ENCODE results near the gene MYH14.

The MYH14 gene

DNA sequence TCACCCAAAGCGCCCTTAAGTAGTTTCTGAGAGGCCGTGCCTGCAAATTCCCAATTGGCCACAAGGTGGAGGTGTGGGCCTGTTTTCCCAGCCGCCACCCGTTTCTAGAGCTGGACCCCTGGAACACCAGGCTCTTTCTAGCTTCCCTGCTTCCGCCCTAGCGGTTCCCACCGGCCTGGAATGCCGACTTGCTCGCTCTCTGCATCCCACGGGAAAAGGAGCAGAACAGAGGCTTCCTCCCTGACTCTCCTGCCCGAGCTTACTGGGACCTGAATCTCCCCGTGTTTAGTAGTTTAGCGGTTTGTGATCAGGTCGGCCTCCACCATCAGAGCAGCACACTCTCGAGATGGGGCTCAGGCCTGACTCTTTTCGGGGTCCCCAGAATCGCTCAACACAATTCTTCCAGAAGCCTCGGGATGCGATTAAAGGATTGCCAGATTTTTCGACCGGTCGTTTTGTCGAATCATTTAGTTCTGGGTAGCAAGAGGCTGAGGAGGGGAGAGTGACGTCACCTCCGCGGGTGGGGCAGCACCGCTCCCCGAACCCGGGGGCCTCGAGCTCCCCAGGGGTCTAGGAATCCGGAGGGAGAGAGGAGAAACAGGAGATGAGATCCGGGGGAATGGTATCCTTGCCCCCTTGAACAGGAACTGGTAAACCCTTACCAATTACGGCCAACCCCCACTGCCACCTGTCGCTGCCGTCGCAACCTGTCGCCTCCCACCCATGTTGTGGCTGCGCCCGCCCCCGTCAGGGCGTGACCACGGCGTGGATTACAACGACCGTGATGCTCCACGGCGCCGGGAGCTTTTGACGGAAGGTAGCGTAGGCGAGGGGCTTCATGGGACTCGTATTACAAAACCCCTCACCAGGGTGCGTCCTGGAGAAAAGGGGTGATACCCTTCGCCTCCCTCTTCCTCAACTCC, 154.0 kb downstream of the MYH14 start:
- peak; percentile 74 for DNase-seq (ENCODE audit: low spot score)
- TF ChIP-seq, protein P1, sequence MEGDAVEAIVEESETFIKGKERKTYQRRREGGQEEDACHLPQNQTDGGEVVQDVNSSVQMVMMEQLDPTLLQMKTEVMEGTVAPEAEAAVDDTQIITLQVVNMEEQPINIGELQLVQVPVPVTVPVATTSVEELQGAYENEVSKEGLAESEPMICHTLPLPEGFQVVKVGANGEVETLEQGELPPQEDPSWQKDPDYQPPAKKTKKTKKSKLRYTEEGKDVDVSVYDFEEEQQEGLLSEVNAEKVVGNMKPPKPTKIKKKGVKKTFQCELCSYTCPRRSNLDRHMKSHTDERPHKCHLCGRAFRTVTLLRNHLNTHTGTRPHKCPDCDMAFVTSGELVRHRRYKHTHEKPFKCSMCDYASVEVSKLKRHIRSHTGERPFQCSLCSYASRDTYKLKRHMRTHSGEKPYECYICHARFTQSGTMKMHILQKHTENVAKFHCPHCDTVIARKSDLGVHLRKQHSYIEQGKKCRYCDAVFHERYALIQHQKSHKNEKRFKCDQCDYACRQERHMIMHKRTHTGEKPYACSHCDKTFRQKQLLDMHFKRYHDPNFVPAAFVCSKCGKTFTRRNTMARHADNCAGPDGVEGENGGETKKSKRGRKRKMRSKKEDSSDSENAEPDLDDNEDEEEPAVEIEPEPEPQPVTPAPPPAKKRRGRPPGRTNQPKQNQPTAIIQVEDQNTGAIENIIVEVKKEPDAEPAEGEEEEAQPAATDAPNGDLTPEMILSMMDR (IDR thresholded peaks at IDR 0.05; ENCODE audit: borderline replicate concordance, control extremely low read depth, extremely low read depth, insufficient read depth, missing control alignments): peak; percentile 78
- in situ Hi-C loops (cut with MboI; ENCODE audit: low sequenced_read_pairs, unreplicated experiment): loop anchor here (25.0 kb wide), 1 partner anchor 430 kb away; the partner anchor contains the start of gene ACP4

DNA sequence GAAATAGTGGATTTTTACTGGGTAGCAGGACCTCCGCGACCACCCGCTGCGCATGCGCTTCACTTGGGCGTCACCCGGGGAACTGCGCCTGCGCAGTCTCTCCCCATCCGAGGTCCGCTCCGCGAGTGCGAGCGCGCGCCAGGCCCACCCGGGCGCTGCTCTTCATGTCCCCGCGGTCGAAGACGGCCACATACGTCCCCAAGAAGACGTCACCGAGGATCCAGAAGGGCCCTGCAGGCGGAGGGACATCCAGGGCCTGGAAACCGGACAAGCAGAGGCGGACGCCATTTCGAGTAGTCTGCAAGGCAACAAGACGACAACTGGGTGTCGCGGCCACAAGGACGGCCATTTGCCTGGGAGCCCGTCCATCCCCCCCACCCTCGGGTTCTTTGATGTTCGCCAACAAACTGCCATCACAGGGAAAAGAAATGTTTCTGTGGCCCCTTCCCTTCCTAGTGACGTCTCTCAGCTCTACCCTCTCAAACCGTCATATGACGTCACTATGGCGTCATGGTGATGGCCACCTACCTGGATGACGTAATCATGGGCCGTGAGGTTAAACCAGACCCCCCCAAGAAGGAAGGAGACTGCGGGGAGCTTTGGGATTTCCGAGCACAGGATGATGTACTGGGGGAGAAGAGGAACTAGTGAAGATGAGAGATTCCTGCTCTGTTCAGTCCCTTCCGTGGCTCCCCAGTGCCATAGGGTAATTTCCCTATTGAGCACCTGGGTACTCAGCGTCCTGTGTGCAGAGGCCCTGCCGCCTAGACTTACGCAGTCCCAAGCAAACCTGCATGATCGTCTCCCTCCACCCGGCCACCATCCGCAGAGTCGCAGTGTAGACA, 155.3 kb downstream of the MYH14 start:
- TF ChIP-seq, protein P1 (IDR thresholded peaks at IDR 0.05; ENCODE audit: borderline replicate concordance, control extremely low read depth, extremely low read depth, insufficient read depth, missing control alignments): no peak
- in situ Hi-C loops (cut with MboI; ENCODE audit: low sequenced_read_pairs, unreplicated experiment): loop anchor here (25.0 kb wide), 1 partner anchor 429 kb away; the partner anchor contains the start of gene ACP4
- DNase-seq (ENCODE audit: low spot score): peak; percentile 90

DNA sequence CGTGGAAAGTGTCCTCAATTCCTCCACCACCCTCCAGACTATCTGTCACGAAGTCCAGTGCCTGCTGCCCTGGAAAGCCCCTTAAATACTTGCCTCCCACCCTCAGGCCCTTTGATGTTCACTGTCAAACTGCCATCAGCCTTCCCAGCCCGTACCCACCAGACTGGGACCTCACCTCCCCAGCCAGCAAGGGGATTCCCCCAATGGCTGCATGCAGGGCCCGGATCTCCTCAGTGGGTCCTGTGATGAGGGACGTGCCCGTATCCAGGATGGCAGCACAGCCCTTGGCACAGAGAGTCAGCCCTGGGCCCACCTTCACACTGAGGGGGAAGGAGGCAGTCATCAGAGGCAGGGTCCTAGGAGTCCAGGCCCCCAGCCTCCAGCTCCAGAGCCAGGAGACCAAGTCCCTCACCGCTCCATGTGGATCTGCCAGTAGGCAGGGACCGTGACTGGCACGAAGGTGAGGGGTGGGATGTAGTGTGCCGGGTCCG, 156.0 kb downstream of the MYH14 start:
- TF ChIP-seq, protein P1 (IDR thresholded peaks at IDR 0.05; ENCODE audit: borderline replicate concordance, control extremely low read depth, extremely low read depth, insufficient read depth, missing control alignments): no peak
- no peak for DNase-seq (ENCODE audit: low spot score)
- in situ Hi-C loops (cut with MboI; ENCODE audit: low sequenced_read_pairs, unreplicated experiment): loop anchor here (25.0 kb wide), 1 partner anchor 428 kb away; the partner anchor contains the start of gene ACP4

All from GM13976 (cell line).